ENCODE measurements around the gene POPDC3. TPM values are rescaled to one million over a fixed set of nuclear protein-coding genes. Genes with fewer than 3 reads are reported as not detected.

The POPDC3 gene
- total and polyA plus RNA-seq, 12 donors: 0.32 to 0.61 (median 0.41) TPM; not detected in 8

DNA sequence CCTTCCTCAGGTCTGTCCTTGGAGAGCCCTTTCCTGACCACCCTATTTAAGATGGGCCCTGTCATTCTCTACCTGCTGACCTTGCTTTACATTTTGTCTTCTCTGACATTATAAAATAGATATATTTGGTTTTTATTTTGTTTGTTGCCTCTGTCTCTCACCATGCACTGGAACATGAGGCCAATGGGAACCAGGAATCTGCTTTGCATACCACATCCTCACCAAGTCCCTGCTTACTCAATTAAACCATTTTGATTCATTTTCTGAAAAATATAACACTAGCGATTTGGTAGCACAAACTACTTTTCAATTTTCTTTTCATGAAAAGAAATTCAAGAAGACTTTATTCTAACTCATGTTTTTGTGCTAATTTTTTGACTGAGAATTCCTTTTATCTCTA, 32.8 kb upstream of the POPDC3 start:
- H3K27me3 ChIP-seq: no peaks in the 10 kb centered on the region
- WGBS, 4 donors: 63 to 82% (median 68%) methylated on average over 1 of the region's 1 CpG
- H3K27ac ChIP-seq: no peak overlapping the region
- H3K36me3 ChIP-seq (replicated peaks in 1 of 2): no peaks in the 10 kb centered on the region
- no peak overlapping the region for H3K4me3 ChIP-seq
- H3K9me3 ChIP-seq (replicated peaks in 1 of 3): no peaks in the 10 kb centered on the region
- DNase-seq: no peak
- intact Hi-C loops (cut with DNase I): no loop called here
- no peaks in the 10 kb centered on the region for H3K4me1 ChIP-seq (replicated peaks in 1 of 2)
- TF ChIP-seq POLR2A (IDR thresholded peaks at IDR 0.05): no peak
- TF ChIP-seq, protein P1, sequence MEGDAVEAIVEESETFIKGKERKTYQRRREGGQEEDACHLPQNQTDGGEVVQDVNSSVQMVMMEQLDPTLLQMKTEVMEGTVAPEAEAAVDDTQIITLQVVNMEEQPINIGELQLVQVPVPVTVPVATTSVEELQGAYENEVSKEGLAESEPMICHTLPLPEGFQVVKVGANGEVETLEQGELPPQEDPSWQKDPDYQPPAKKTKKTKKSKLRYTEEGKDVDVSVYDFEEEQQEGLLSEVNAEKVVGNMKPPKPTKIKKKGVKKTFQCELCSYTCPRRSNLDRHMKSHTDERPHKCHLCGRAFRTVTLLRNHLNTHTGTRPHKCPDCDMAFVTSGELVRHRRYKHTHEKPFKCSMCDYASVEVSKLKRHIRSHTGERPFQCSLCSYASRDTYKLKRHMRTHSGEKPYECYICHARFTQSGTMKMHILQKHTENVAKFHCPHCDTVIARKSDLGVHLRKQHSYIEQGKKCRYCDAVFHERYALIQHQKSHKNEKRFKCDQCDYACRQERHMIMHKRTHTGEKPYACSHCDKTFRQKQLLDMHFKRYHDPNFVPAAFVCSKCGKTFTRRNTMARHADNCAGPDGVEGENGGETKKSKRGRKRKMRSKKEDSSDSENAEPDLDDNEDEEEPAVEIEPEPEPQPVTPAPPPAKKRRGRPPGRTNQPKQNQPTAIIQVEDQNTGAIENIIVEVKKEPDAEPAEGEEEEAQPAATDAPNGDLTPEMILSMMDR (IDR thresholded peaks at IDR 0.05): no peak

DNA sequence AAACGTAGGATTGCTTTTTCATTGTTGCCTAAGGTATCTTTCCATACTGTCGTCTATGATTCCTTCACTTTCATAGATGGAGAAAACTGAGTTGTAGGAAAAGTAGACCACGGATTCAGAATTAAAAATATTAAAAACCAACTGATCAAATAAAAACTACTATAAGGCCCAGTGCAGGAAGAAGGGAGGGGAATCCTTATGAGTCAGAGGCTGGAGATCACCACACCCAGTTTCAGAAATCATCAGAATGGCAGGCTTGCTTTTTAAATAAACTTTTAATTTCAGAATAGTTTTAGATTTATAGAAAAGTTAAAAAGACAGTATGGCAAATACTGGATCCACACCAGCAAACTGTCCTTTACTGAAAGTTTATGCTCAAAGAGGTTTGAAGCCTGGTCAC, 32.0 kb upstream of the POPDC3 start:
- Histone ChIP-seq H3K4me1 (replicated peaks in 1 of 2) (no peaks in the 10 kb centered on the region), H3K9me3 (replicated peaks in 1 of 3) (no peaks in the 10 kb centered on the region), H3K27ac (no peak overlapping the region), H3K27me3 (no peaks in the 10 kb centered on the region), H3K4me3 (no peak overlapping the region), H3K36me3 (replicated peaks in 1 of 2) (no peaks in the 10 kb centered on the region)
- no peak for DNase-seq
- 82 to 87% (median 84%) methylated on average over 3 of the region's 3 CpGs for WGBS, 4 donors
- TF ChIP-seq, protein P1 (IDR thresholded peaks at IDR 0.05): no peak
- no peak for TF ChIP-seq POLR2A (IDR thresholded peaks at IDR 0.05)
- intact Hi-C loops (cut with DNase I): no loop called here

DNA sequence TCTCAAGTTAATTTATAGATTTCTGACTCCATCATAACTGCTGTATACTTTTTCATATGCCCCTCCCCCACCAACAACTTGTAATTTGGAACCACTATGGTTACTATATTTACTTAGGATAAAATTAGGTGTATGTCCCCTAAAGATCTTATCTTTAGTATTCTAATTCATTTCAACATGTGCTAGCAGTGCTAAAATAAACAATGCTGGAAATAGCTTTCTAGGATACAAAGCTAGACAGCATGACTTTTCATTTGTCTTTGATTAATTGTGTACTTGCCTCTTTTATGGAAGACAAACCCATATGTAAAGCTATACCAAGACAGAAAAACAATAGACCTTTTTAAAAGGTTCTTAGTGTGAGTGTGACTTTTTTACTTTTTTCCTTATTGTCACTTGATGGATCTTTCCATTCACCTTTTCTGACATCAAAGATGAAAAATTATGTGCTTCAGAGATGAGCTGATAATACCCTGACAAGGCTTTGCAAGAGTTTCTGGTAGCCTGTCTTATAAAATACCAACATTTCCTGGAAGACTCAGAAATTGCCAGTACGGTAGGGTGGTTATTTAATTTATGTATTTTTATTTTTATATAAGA, 31.2 kb upstream of the POPDC3 start:
- Histone ChIP-seq H3K36me3 (replicated peaks in 1 of 2) (no peaks in the 10 kb centered on the region), H3K27me3 (no peaks in the 10 kb centered on the region), H3K4me3 (no peak overlapping the region), H3K4me1 (replicated peaks in 1 of 2) (no peaks in the 10 kb centered on the region), H3K9me3 (replicated peaks in 1 of 3) (no peaks in the 10 kb centered on the region), H3K27ac (no peak overlapping the region)
- TF ChIP-seq POLR2A (IDR thresholded peaks at IDR 0.05): no peak
- TF ChIP-seq, protein P1 (IDR thresholded peaks at IDR 0.05): no peak
- WGBS, 4 donors: 69 to 100% (median 76%) methylated on average over 1 of the region's 1 CpG
- intact Hi-C loops (cut with DNase I): no loop called here
- DNase-seq: no peak

DNA sequence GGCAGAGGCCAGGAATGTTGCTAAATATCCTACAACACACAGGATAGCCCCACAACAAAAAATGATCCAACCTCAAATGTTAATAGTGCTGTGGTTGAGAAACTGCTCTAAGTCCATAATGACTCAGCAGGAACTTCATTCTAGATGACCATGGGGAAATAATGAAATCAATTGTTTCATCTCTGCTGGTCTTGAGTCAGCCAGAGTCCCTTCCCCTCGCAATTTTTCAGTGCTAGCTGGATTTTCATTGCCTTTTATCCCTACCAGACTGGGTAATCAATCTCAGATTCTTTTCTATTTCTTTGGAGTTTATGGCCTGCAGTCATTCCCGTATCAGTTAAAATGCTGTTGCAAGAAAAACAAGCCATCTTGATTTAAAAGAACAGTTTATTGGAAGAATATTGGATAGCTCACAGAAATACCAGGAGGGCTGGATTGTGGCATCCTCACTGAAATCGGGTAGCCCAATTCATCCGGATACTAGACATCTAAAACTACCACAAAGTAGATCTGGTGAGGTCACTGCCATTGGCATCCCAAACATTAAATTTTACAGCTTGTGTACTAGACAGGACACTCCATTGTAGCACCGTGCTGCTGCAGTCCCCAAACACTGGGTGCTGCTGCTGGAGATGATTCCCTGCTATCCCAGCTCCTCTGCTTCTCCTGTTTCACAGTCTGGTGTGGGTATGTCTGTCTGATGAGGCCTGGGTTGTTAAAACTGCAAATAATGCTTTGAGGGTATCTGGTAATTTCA, 30.3 kb upstream of the POPDC3 start:
- H3K27me3 ChIP-seq: no peaks in the 10 kb centered on the region
- H3K4me3 ChIP-seq: no peak overlapping the region
- no peaks in the 10 kb centered on the region for H3K9me3 ChIP-seq (replicated peaks in 1 of 3)
- no peak overlapping the region for H3K27ac ChIP-seq
- intact Hi-C loops (cut with DNase I): no loop called here
- no peaks in the 10 kb centered on the region for H3K36me3 ChIP-seq (replicated peaks in 1 of 2)
- TF ChIP-seq, protein P1 (IDR thresholded peaks at IDR 0.05): no peak
- TF ChIP-seq POLR2A (IDR thresholded peaks at IDR 0.05): no peak
- H3K4me1 ChIP-seq (replicated peaks in 1 of 2): no peaks in the 10 kb centered on the region
- no peak for DNase-seq
- 60 to 69% (median 66%) methylated on average over 5 of the region's 5 CpGs for WGBS, 4 donors

All from adrenal gland (tissue), 12 donors.